Peyer's patch (tissue), 4 donors: ENCODE results near the gene ADGRB3.

Experiments
- CTCF ChIP-seq, 6 experiments: fragments of 450-650 bp in 4 of 6; fragments of 200-600 bp in 2 of 6; sonication (generic) in 1 of 6; IDR thresholded peaks; one replicate each; pipeline ENCODE4 v1.5.1; 2017 to 2019; ENCODE audit warnings: antibody characterized with exemption in 6 of 6, mild to moderate bottlenecking in 3 of 6, moderate library complexity in 1 of 6
- POLR2A ChIP-seq, 2 donors: fragments of 450-650 bp; IDR thresholded peaks; one replicate each; pipeline ENCODE4 v1.5.1; 2017; ENCODE audit warnings: antibody characterized with exemption in 2 of 2, mild to moderate bottlenecking in 2 of 2, moderate library complexity in 2 of 2

DNA sequence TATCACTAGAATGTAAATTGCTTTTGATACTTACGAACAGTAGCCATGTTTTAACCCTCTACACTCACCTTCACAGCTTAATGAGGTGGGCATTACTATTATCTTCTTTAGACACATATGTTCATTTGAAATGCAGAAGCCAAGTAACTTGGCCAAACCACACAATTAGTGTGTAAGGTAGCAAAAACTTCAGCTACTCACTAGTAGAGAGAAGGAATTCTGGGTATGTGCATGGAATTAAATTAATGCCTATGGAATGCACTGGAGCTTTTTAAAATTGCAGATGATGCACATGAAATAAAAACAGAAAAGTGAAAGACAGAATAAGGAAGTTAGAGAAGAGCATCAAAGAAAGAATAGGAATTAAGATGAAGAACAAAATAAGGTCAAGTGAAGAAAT lies 494.0 kb downstream of the ADGRB3 start:
- TF ChIP-seq POLR2A (IDR thresholded peaks at IDR 0.05) (no peak), CTCF (IDR thresholded peaks at IDR 0.05) (no peak)
